HepG2 (cell line): ENCODE data around the gene RHBDD3. TPM values are rescaled to one million over a fixed set of nuclear protein-coding genes. Genes with fewer than 3 reads are reported as not detected.

Experiments used
- ATAC-seq: fragments of 200-7000 bp; cut with Tn5 transposase; 3 replicates; pipeline ENCODE4 v1.9.1; 2020; ENCODE audit warnings: mild to moderate bottlenecking, moderate library complexity
- BruUV-seq: library from RNA; stranded (reverse); fragments of 400-500 nt; replicated peaks from 2 replicates; lab custom pipeline; 2021; lab: Mats Ljungman, UMichigan
- CTCF ChIA-PET: fragments of 300-600 bp; formaldehyde crosslinking; extraction: SDS; loops from one replicate; lab custom pipeline; 2021; ENCODE audit warnings: low total read pairs, inconsistent platforms, low intra/inter-chr PET ratio; lab: Yijun Ruan, JAX
- POLR2A ChIA-PET: fragments of 350-600 bp; sonication (Branson Sonifier 250); formaldehyde crosslinking; loops from one replicate; lab custom pipeline; 2020; ENCODE audit warnings: antibody characterized with exemption, inconsistent platforms; lab: Yijun Ruan, JAX
- DNase-seq: peaks from one replicate; pipeline ENCODE4 v3.0.0-alpha.2; 2015; ENCODE audit warnings: low spot score
- FAIRE-seq: peaks from 3 replicates; lab custom pipeline; 2011; peaks lifted over from hg19 to GRCh38; lab: Jason Lieb, UNC
- H2AFZ ChIP-seq: one replicate; pipeline ENCODE4 v1.6.1; 2011; ENCODE audit warnings: low read length, inconsistent platforms
- H3K27ac ChIP-seq: fragments of 300-600 bp; 3 replicates; pipeline ENCODE4 v1.8.0; 2011; ENCODE audit warnings: mixed run types, mild to moderate bottlenecking, mixed read lengths, low read length, inconsistent platforms; ENCODE audit not compliant: insufficient read depth; ENCODE audit errors: extremely low read length
- H3K27me3 ChIP-seq, 2 experiments: fragments of 200-600 bp in 1 of 2; 2 replicates in 1 of 2; 3 replicates in 1 of 2; pipeline versions ENCODE4 v1.6.0 to v1.8.0; 2011; ENCODE audit warnings: low read length in 2 of 2, mild to moderate bottlenecking in 2 of 2, moderate library complexity in 2 of 2, inconsistent platforms in 1 of 2; ENCODE audit not compliant: insufficient read depth in 2 of 2, control insufficient read depth in 1 of 2
- H3K36me3 ChIP-seq, 2 experiments: fragments of 200-600 bp in 1 of 2; replicated peaks in 1 of 2; 2 replicates in 1 of 2; 3 replicates in 1 of 2; pipeline versions ENCODE4 v1.5.1 to v1.8.0; 2011; ENCODE audit warnings: low read length in 2 of 2, inconsistent platforms in 1 of 2; ENCODE audit not compliant: insufficient read depth in 2 of 2, control insufficient read depth in 1 of 2
- H3K4me1 ChIP-seq: 2 replicates; pipeline ENCODE4 v1.5.1; 2012; ENCODE audit warnings: low read length, inconsistent platforms; ENCODE audit not compliant: insufficient read depth
- H3K4me2 ChIP-seq: 2 replicates; pipeline ENCODE4 v1.6.0; 2011; ENCODE audit warnings: low read depth, low read length, inconsistent platforms
- H3K4me3 ChIP-seq, 3 experiments: fragments of 200-600 bp in 1 of 3; sonication (generic), shearing (Covaris generic) in 1 of 3; replicated peaks in 1 of 3; 2 replicates each; pipeline ENCODE4 v1.5.1; 2011 to 2016; ENCODE audit warnings: low read length in 3 of 3, inconsistent platforms in 2 of 3, low read depth in 2 of 3, mild to moderate bottlenecking in 2 of 3, control low read depth in 1 of 3, mixed read lengths in 1 of 3; ENCODE audit not compliant: insufficient read depth in 1 of 3
- H3K79me2 ChIP-seq: one replicate; pipeline ENCODE4 v1.6.1; 2011; ENCODE audit warnings: low read length, inconsistent platforms; ENCODE audit not compliant: insufficient read depth
- H3K9ac ChIP-seq: 2 replicates; pipeline ENCODE4 v1.6.0; 2011; ENCODE audit warnings: mild to moderate bottlenecking, low read depth, low read length, inconsistent platforms; ENCODE audit not compliant: insufficient read depth
- H3K9me3 ChIP-seq: 2 replicates; pipeline ENCODE4 v1.5.1; 2012; ENCODE audit warnings: mild to moderate bottlenecking, low read length
- H4K20me1 ChIP-seq: 2 replicates; pipeline ENCODE4 v1.6.0; 2011; ENCODE audit warnings: inconsistent platforms, mild to moderate bottlenecking, low read length, moderate library complexity; ENCODE audit not compliant: insufficient read depth
- AFF4 ChIP-seq: sonication (generic); formaldehyde crosslinking; IDR thresholded peaks from 2 replicates; pipeline ENCODE4 v1.4.0; 2020; ENCODE audit warnings: missing genetic modification reagents
- ARID2 ChIP-seq: sonication (generic); formaldehyde crosslinking; IDR thresholded peaks from 2 replicates; pipeline ENCODE4 v1.8.1; 2022; ENCODE audit warnings: mild to moderate bottlenecking, missing genetic modification reagents, borderline replicate concordance
- HOMEZ ChIP-seq: IDR thresholded peaks from 2 replicates; pipeline ENCODE4 v1.6.1; 2016; ENCODE audit warnings: low read depth
- KMT2A ChIP-seq: sonication (generic); formaldehyde crosslinking; IDR thresholded peaks from 2 replicates; pipeline ENCODE4 v1.4.0; 2020; ENCODE audit warnings: missing genetic modification reagents
- MAF1 ChIP-seq: sonication (generic); formaldehyde crosslinking; IDR thresholded peaks from 2 replicates; pipeline ENCODE4 v1.5.0; 2020; ENCODE audit warnings: missing genetic modification reagents, borderline replicate concordance
- MAFK ChIP-seq, 2 experiments: IDR thresholded peaks in 1 of 2; conservative IDR thresholded peaks in 1 of 2; 2 replicates each; pipeline ENCODE4 v1.6.1; 2011; ENCODE audit warnings: improper control_type of control experiment in 2 of 2, low read length in 2 of 2
- MBD4 ChIP-seq: IDR thresholded peaks from 2 replicates; pipeline ENCODE4 v1.6.1; 2012; ENCODE audit warnings: low read length, inconsistent platforms, borderline replicate concordance
- NFRKB ChIP-seq: fragments of 450-650 bp; IDR thresholded peaks from 2 replicates; pipeline ENCODE4 v1.6.1; 2017
- SIN3A ChIP-seq: IDR thresholded peaks from 2 replicates; pipeline ENCODE4 v1.6.1; 2011; ENCODE audit warnings: low read depth, mild to moderate bottlenecking, control low read depth, low read length, borderline replicate concordance
- SPEN ChIP-seq: sonication (generic); formaldehyde crosslinking; IDR thresholded peaks from 2 replicates; pipeline ENCODE4 v1.5.1; 2020; ENCODE audit warnings: low read depth, mild to moderate bottlenecking, missing genetic modification reagents
- ZFP62 ChIP-seq: sonication (generic); formaldehyde crosslinking; IDR thresholded peaks from 2 replicates; pipeline ENCODE4 v1.4.0; 2020; ENCODE audit warnings: missing genetic modification reagents
- ZNF136 ChIP-seq: sonication (generic); formaldehyde crosslinking; IDR thresholded peaks from 2 replicates; pipeline ENCODE4 v1.8.1; 2022; ENCODE audit warnings: low read depth, mild to moderate bottlenecking, moderate library complexity, missing genetic modification reagents
- ZNF30 ChIP-seq: sonication (generic); formaldehyde crosslinking; IDR thresholded peaks from 2 replicates; pipeline ENCODE4 v1.5.0; 2020; ENCODE audit warnings: mild to moderate bottlenecking, missing genetic modification reagents
- ZNF34 ChIP-seq: sonication (generic); formaldehyde crosslinking; IDR thresholded peaks from 2 replicates; pipeline ENCODE4 v1.4.0; 2020; ENCODE audit warnings: mild to moderate bottlenecking, missing genetic modification reagents, borderline replicate concordance
- WGBS: methylation state at CpG from one replicate; pipeline ENCODE4 v1.1.6; 2017; ENCODE audit warnings: low lambda C conversion rate; 5-methylcytosine and 5-hydroxymethylcytosine counted together
- in situ Hi-C: cut with HindIII; loops from 2 replicates; pipeline ENCODE4 v1.10.0; 2017; ENCODE audit warnings: low pct_unique_long_range_greater_than_20kb; ENCODE audit not compliant: extremely low pct_ligation_motif_present
- intact Hi-C: fragments of 100-400 bp; cut with micrococcal nuclease; formaldehyde crosslinking; loops from one replicate; pipeline ENCODE4 v1.10.0; 2022; ENCODE audit not compliant: unreplicated experiment
- polyA plus RNA-seq, 8 experiments: library from polyadenylated mRNA; depleted of rRNA in 3 of 8; stranded (reverse) in 7 of 8; unstranded in 1 of 8; fragments of >200 nt; fragmentation: Illumina TruSeq in 4 of 8; extraction: Trizol in 4 of 8; gene quantifications; 2 replicates each; pipeline versions ENCODE4 v1.2.1 to v1.2.3, GENCODE V29; 2011 to 2016; ENCODE audit warnings: low read depth in 4 of 8, missing spikeins in 1 of 8, mixed read lengths in 1 of 8; ENCODE audit not compliant: insufficient read depth in 1 of 8
- total RNA-seq, 5 experiments: library from RNA; depleted of rRNA; stranded (reverse); fragments of >200 nt; fragmentation: Illumina TruSeq; extraction: Trizol; gene quantifications; 2 replicates each; pipeline ENCODE4 v1.2.3, GENCODE V29; 2016; ENCODE audit warnings: low read depth in 1 of 5

The RHBDD3 gene
- total and polyA plus RNA-seq, 2 of the 13 experiments (the other 11 are each of a cell fraction or from before 2014, with no cell fraction given) = 12.1 to 26.7 TPM

- TF ChIP-seq ARID2 (CRISPR knock-in tag) = no peak
- TF ChIP-seq MAF1 (CRISPR knock-in tag) = no peak
- TF ChIP-seq MAFK (conservative IDR thresholded peaks at IDR 0.05 in 1 of 2, IDR thresholded peaks at IDR 0.05 in 1 of 2; ENCODE audit: low read length in 2 of 2) = no peak
- no peak for TF ChIP-seq NFRKB
- no peak for TF ChIP-seq AFF4 (CRISPR knock-in tag)
- TF ChIP-seq, all 625 proteins: peak for 22
Observed at GRCh38 chr22:29270475-29271271, 2.9 kb upstream of the RHBDD3 start (continued).

GRCh38 chr22:29269731-29270474, 2.1 kb upstream of the RHBDD3 start:
- intact Hi-C loops (no loop called here), in situ Hi-C loops (no loop called here)
- ChIA-PET POLR2A (interaction anchor here (1.2 to 2.0 kb wide), 4 partner anchors 9 to 37 kb away, joined by 3 to 7 read pairs (median 4); partner anchors contain the start of gene GAS2L1), CTCF (no interaction called here)
- peak overlapping the region; percentile 90 for H3K4me2 ChIP-seq
- peak overlapping the region; percentile 100 for H3K9ac ChIP-seq
- H3K9me3 ChIP-seq = no peaks in the 10 kb centered on the region
- peaks cover 89% of the 10 kb centered on the region for H3K79me2 ChIP-seq
- ATAC-seq = no peak
- no peak for FAIRE-seq
- H3K27me3 ChIP-seq = no peaks in the 10 kb centered on the region; a peak in 1 of 5 replicates
- no peak overlapping the region for H2AFZ ChIP-seq
- H3K4me3 ChIP-seq = peak overlapping the region; percentile 75 to 96 (median 93)
- peaks cover 10 to 41% of the 10 kb centered on the region in 2 experiments for H3K36me3 ChIP-seq
- DNase-seq = peak; percentile 39
- no TSS peak for BruUV-seq
- H3K4me1 ChIP-seq = peaks cover 68% of the 10 kb centered on the region
- WGBS = 8% methylated on average over 13 of the region's 13 CpGs
- H3K27ac ChIP-seq = peak overlapping the region; percentile 98
- H4K20me1 ChIP-seq = peaks cover 56% of the 10 kb centered on the region
- TF ChIP-seq ZNF136 (CRISPR knock-in tag) (no peak), SIN3A (no peak), ZNF34 (CRISPR knock-in tag) (no peak), KMT2A (no peak), ZNF30 (no peak), MBD4 (0 out of 2 replicates have a peak, but pooled peaks have one; percentile 15), ZFP62 (CRISPR knock-in tag) (no peak), HOMEZ (no peak), SPEN (CRISPR knock-in tag) (no peak)
